Brain microvascular endothelial cell (primary cell): ENCODE data around the gene PHOSPHO1.

Experiments
- DNase-seq: peaks from one replicate; pipeline ENCODE4 v3.0.0-alpha.2; 2020
- H3K27ac ChIP-seq: fragments of 250-450 bp; sonication (Bioruptor Pico); 2 replicates; pipeline ENCODE4 v1.5.1; 2020; ENCODE audit warnings: mild to moderate bottlenecking, moderate library complexity
- H3K27me3 ChIP-seq: fragments of 250-450 bp; sonication (Bioruptor Pico); replicated peaks from 2 replicates; pipeline ENCODE4 v1.5.1; 2020; ENCODE audit warnings: mild to moderate bottlenecking
- H3K36me3 ChIP-seq: fragments of 250-450 bp; sonication (Bioruptor Pico); replicated peaks from 2 replicates; pipeline ENCODE4 v1.5.1; 2020; ENCODE audit warnings: mild to moderate bottlenecking
- H3K4me3 ChIP-seq: 2 replicates; pipeline ENCODE4 v1.5.1; 2011; ENCODE audit warnings: low read depth, mild to moderate bottlenecking, control low read depth, low read length, moderate library complexity
- CTCF ChIP-seq: IDR thresholded peaks from 2 replicates; pipeline ENCODE4 v1.5.1; 2011; ENCODE audit warnings: low read depth, mild to moderate bottlenecking, moderate library complexity, low read length, control low read depth, inconsistent platforms; ENCODE audit errors: missing control alignments
- in situ Hi-C: cut with HindIII; loops from 2 replicates; pipeline ENCODE4 v1.10.0; 2017; ENCODE audit warnings: low sequenced_read_pairs, low pct_ligation_motif_present

The PHOSPHO1 gene

GRCh38 chr17:49229805-49230600 lies 584 bp downstream of the PHOSPHO1 start:
- no peaks in the 10 kb centered on the region for H3K36me3 ChIP-seq
- in situ Hi-C loops: no loop called here
- no peak for DNase-seq
- no peak for TF ChIP-seq CTCF
- H3K27ac ChIP-seq: no peak overlapping the region
- peaks cover 10% of the 10 kb centered on the region for H3K27me3 ChIP-seq
- H3K4me3 ChIP-seq: peak overlapping the region; percentile 76

GRCh38 chr17:49229076-49229804 lies 1.3 kb downstream of the PHOSPHO1 start:
- in situ Hi-C loops: no loop called here
- H3K27me3 ChIP-seq: peaks cover 17% of the 10 kb centered on the region
- H3K4me3 ChIP-seq: no peak overlapping the region
- DNase-seq: no peak
- H3K36me3 ChIP-seq: no peaks in the 10 kb centered on the region
- H3K27ac ChIP-seq: no peak overlapping the region
- TF ChIP-seq CTCF: no peak

GRCh38 chr17:49227436-49228261 lies 2.9 kb downstream of the PHOSPHO1 start:
- DNase-seq: peak; percentile 37
- TF ChIP-seq CTCF: peak; percentile 90
- Histone ChIP-seq H3K27me3 (peaks cover 24% of the 10 kb centered on the region), H3K4me3 (no peak overlapping the region), H3K27ac (no peak overlapping the region), H3K36me3 (no peaks in the 10 kb centered on the region)
- in situ Hi-C loops: no loop called here

- in situ Hi-C loops: no loop called here
- Histone ChIP-seq H3K27me3 (peaks cover 24% of the 10 kb centered on the region), H3K27ac (no peak overlapping the region), H3K4me3 (no peak overlapping the region), H3K36me3 (no peaks in the 10 kb centered on the region)
- no peak for TF ChIP-seq CTCF
- DNase-seq: no peak
Measured at GRCh38 chr17:49226771-49227435, 3.7 kb downstream of the PHOSPHO1 start.

GRCh38 chr17:49225554-49226236 lies 4.9 kb downstream of the PHOSPHO1 start:
- Histone ChIP-seq H3K4me3 (no peak overlapping the region), H3K36me3 (no peaks in the 10 kb centered on the region), H3K27me3 (peaks cover 24% of the 10 kb centered on the region), H3K27ac (no peak overlapping the region)
- in situ Hi-C loops: no loop called here
- no peak for DNase-seq
- no peak for TF ChIP-seq CTCF
